HEK293T (cell line): ENCODE measurements around the gene MAFG.
A peak's percentile ranks its signal among the peaks of the same experiment; 100 is the strongest.

Source experiments
- CTCF ChIA-PET: fragments of 350-600 bp; formaldehyde crosslinking; extraction: SDS; loops from one replicate; lab custom pipeline; 2021; ENCODE audit warnings: antibody characterized with exemption, inconsistent platforms; lab: Yijun Ruan, JAX
- POLR2A ChIA-PET: fragments of 350-600 bp; formaldehyde crosslinking; extraction: SDS; loops from one replicate; lab custom pipeline; 2020; ENCODE audit warnings: antibody characterized with exemption, inconsistent platforms; lab: Yijun Ruan, JAX
- DNase-seq: peaks from one replicate; pipeline ENCODE4 v3.0.0; 2012; ENCODE audit warnings: mixed read lengths; ENCODE audit errors: extremely low spot score
- ARNT ChIP-seq: fragments of 450-650 bp; IDR thresholded peaks from 2 replicates; pipeline ENCODE4 v1.6.1; 2017; ENCODE audit warnings: mild to moderate bottlenecking
- BHLHE40 ChIP-seq: fragments of 450-650 bp; IDR thresholded peaks from 2 replicates; pipeline ENCODE4 v1.6.1; 2016; ENCODE audit warnings: mild to moderate bottlenecking, moderate library complexity, borderline replicate concordance
- CTBP1 ChIP-seq: fragments of 450-650 bp; IDR thresholded peaks from 2 replicates; pipeline ENCODE4 v1.6.1; 2016; ENCODE audit warnings: borderline replicate concordance
- ELF4 ChIP-seq: fragments of 450-650 bp; IDR thresholded peaks from 2 replicates; pipeline ENCODE4 v1.6.1; 2017; ENCODE audit warnings: antibody characterized with exemption
- FOXA1 ChIP-seq: fragments of 450-650 bp; IDR thresholded peaks from 2 replicates; pipeline ENCODE4 v1.6.1; 2016; ENCODE audit warnings: mild to moderate bottlenecking
- FOXK2 ChIP-seq: fragments of 450-650 bp; IDR thresholded peaks from 2 replicates; pipeline ENCODE4 v1.6.1; 2016; ENCODE audit warnings: mild to moderate bottlenecking
- FOXM1 ChIP-seq: fragments of 450-650 bp; IDR thresholded peaks from 2 replicates; pipeline ENCODE4 v1.6.1; 2017; ENCODE audit warnings: mild to moderate bottlenecking, borderline replicate concordance
- HDGF ChIP-seq: fragments of 450-650 bp; IDR thresholded peaks from 2 replicates; pipeline ENCODE4 v1.6.1; 2017; ENCODE audit warnings: antibody characterized with exemption, borderline replicate concordance
- L3MBTL2 ChIP-seq: fragments of 450-650 bp; conservative IDR thresholded peaks from 2 replicates; pipeline ENCODE4 v1.6.1; 2016; ENCODE audit warnings: mild to moderate bottlenecking
- LEF1 ChIP-seq: fragments of 450-650 bp; IDR thresholded peaks from 2 replicates; pipeline ENCODE4 v1.6.1; 2017; ENCODE audit warnings: mild to moderate bottlenecking, borderline replicate concordance
- NFRKB ChIP-seq: fragments of 450-650 bp; IDR thresholded peaks from 2 replicates; pipeline ENCODE4 v1.6.1; 2016; ENCODE audit warnings: mild to moderate bottlenecking, moderate library complexity
- PKNOX1 ChIP-seq: fragments of 450-650 bp; IDR thresholded peaks from 2 replicates; pipeline ENCODE4 v1.6.1; 2016
- SP1 ChIP-seq: fragments of 450-650 bp; IDR thresholded peaks from 2 replicates; pipeline ENCODE4 v1.6.1; 2017
- SUZ12 ChIP-seq: fragments of 450-650 bp; IDR thresholded peaks from 2 replicates; pipeline ENCODE4 v1.6.1; 2016; ENCODE audit warnings: mild to moderate bottlenecking
- TARDBP ChIP-seq: fragments of 450-650 bp; IDR thresholded peaks from 2 replicates; pipeline ENCODE4 v1.6.1; 2016
- ZNF384 ChIP-seq: fragments of 450-650 bp; IDR thresholded peaks from 2 replicates; pipeline ENCODE4 v1.6.1; 2016

MAFG gene

GRCh38 chr17:81962499-81963441, 35.2 kb upstream of the MAFG start:
- ChIA-PET POLR2A (interaction anchor here (1.1 to 1.5 kb wide), 4 partner anchors 14 to 95 kb away, joined by 4 to 8 read pairs (median 5); partner anchors contain the start of genes CENPX and LRRC45), CTCF (interaction anchor here (0.8 kb wide), 1 partner anchor 58 kb away, joined by 5 read pairs; no protein-coding TSS in a partner anchor)
- DNase-seq: no peak
- no peak for TF ChIP-seq HDGF
- TF ChIP-seq SUZ12: no peak
- TF ChIP-seq PKNOX1: no peak
- TF ChIP-seq NFRKB: no peak
- no peak for TF ChIP-seq SP1
- no peak for TF ChIP-seq CTBP1
- no peak for TF ChIP-seq FOXK2
- TF ChIP-seq ZNF384: no peak
- TF ChIP-seq ELF4: no peak

GRCh38 chr17:81961521-81962498, 34.3 kb upstream of the MAFG start:
- POLR2A ChIA-PET: interaction anchor here (1.1 to 1.5 kb wide), 3 partner anchors 15 to 61 kb away, joined by 4 to 8 read pairs (median 6); partner anchors contain the start of genes CENPX and LRRC45
- no peak for DNase-seq

GRCh38 chr17:81961087-81961511, 33.6 kb upstream of the MAFG start, which contains the start of gene NOTUM:
NOTUM (minus strand) TSS chr17:81961187; CDS start chr17:81960909, 278 bp downstream.
- DNase-seq: peak; percentile 77
- CTCF ChIA-PET: interaction anchor here (0.8 to 2.3 kb wide), 4 partner anchors 8 to 89 kb away, joined by 3 to 34 read pairs (median 4); partner anchors contain the start of genes CENPX, DCXR and LRRC45
- TF ChIP-seq SP1: no peak
- TF ChIP-seq NFRKB: no peak
- TF ChIP-seq BHLHE40: no peak
- no peak for TF ChIP-seq PKNOX1
- no peak for TF ChIP-seq ARNT
- TF ChIP-seq CTBP1: no peak
- TF ChIP-seq HDGF: no peak
- no peak for TF ChIP-seq LEF1
- TF ChIP-seq ZNF384: no peak
- TF ChIP-seq FOXK2: no peak
- no peak for TF ChIP-seq FOXM1
- no peak for TF ChIP-seq L3MBTL2
- TF ChIP-seq SUZ12: no peak
- no peak for TF ChIP-seq ELF4
- no peak for TF ChIP-seq FOXA1
- no peak for TF ChIP-seq TARDBP
- POLR2A ChIA-PET: interaction anchor here (1.4 kb wide), 1 partner anchor 33 kb away, joined by 3 read pairs; no protein-coding TSS in a partner anchor

More at GRCh38 chr17:81961521-81962498, 34.3 kb upstream of the MAFG start:
- CTCF ChIA-PET: interaction anchor here (0.8 kb wide), 1 partner anchor 88 kb away, joined by 3 read pairs; no protein-coding TSS in a partner anchor
- TF ChIP-seq PKNOX1 (no peak), TARDBP (no peak), NFRKB (no peak), FOXM1 (no peak), SUZ12 (no peak), ZNF384 (no peak), HDGF (no peak), ELF4 (no peak), LEF1 (no peak), CTBP1 (no peak), FOXK2 (no peak), FOXA1 (no peak), ARNT (no peak), L3MBTL2 (no peak)

- ChIA-PET CTCF (interaction anchor here (0.7 to 2.3 kb wide), 15 partner anchors 7 to 230 kb away, joined by 3 to 34 read pairs (median 4); partner anchors contain the start of genes CENPX, DCXR, LRRC45 and MAFG), POLR2A (interaction anchor here (0.6 to 1.4 kb wide), 8 partner anchors 15 to 127 kb away, joined by 3 to 13 read pairs (median 3); partner anchors contain the start of genes CENPX, LRRC45 and MCRIP1)
- DNase-seq: no peak
- no peak for TF ChIP-seq TARDBP
- TF ChIP-seq ELF4: no peak
Measured at GRCh38 chr17:81960130-81960958, 32.8 kb upstream of the MAFG start.
